GM23248 (cell line): Measurements from ENCODE around the gene STAT4. TPM values are rescaled to one million over a fixed set of nuclear protein-coding genes. Genes with fewer than 3 reads are reported as not detected.

Source experiments
- DNase-seq: peaks from one replicate; pipeline ENCODE4 v3.0.0-alpha.2; 2015
- H2AFZ ChIP-seq: fragments of 200-600 bp; sonication (generic); 2 replicates; pipeline ENCODE4 v1.6.1; 2016; ENCODE audit warnings: antibody characterized with exemption
- H3F3A ChIP-seq: fragments of 200-600 bp; sonication (generic); 2 replicates; pipeline ENCODE4 v1.6.1; 2016; ENCODE audit warnings: mild to moderate bottlenecking, antibody characterized with exemption, mixed run types; ENCODE audit not compliant: insufficient read depth
- H3K27ac ChIP-seq: fragments of 200-600 bp; sonication (generic); 2 replicates; pipeline ENCODE4 v1.5.1; 2016; ENCODE audit warnings: mild to moderate bottlenecking
- H3K27me3 ChIP-seq: fragments of 200-600 bp; sonication (generic); replicated peaks from 2 replicates; pipeline ENCODE4 v1.6.1; 2016; ENCODE audit warnings: mild to moderate bottlenecking; ENCODE audit not compliant: insufficient read depth
- H3K36me3 ChIP-seq: fragments of 200-600 bp; sonication (generic); 2 replicates; pipeline ENCODE4 v1.6.1; 2016; ENCODE audit warnings: low read depth, mild to moderate bottlenecking
- H3K4me1 ChIP-seq: fragments of 200-600 bp; sonication (generic); 2 replicates; pipeline ENCODE4 v1.6.1; 2016; ENCODE audit warnings: mild to moderate bottlenecking; ENCODE audit not compliant: insufficient read depth
- H3K4me2 ChIP-seq: fragments of 200-600 bp; sonication (generic); one replicate; pipeline ENCODE4 v1.6.1; 2016; ENCODE audit warnings: mild to moderate bottlenecking; ENCODE audit not compliant: unreplicated experiment
- H3K4me3 ChIP-seq: fragments of 200-600 bp; sonication (generic); 2 replicates; pipeline ENCODE4 v1.5.1; 2016; ENCODE audit warnings: mild to moderate bottlenecking
- H3K79me2 ChIP-seq: fragments of 200-600 bp; sonication (generic); 2 replicates; pipeline ENCODE4 v1.6.1; 2016; ENCODE audit warnings: mild to moderate bottlenecking; ENCODE audit not compliant: insufficient read depth
- H3K9ac ChIP-seq: fragments of 200-600 bp; sonication (generic); 2 replicates; pipeline ENCODE4 v1.6.1; 2016; ENCODE audit warnings: mild to moderate bottlenecking
- H3K9me2 ChIP-seq: fragments of 200-600 bp; sonication (generic); 2 replicates; pipeline ENCODE4 v1.6.1; 2016; ENCODE audit warnings: mixed run types, mild to moderate bottlenecking, moderate library complexity; ENCODE audit not compliant: insufficient read depth
- H3K9me3 ChIP-seq: fragments of 200-600 bp; sonication (generic); one replicate; pipeline ENCODE4 v1.6.1; 2017; ENCODE audit warnings: low read depth
- H4K20me1 ChIP-seq: fragments of 200-600 bp; sonication (generic); 2 replicates; pipeline ENCODE4 v1.6.0; 2016; ENCODE audit not compliant: insufficient read depth
- EZH2 ChIP-seq: fragments of 200-600 bp; sonication (generic); IDR thresholded peaks from 2 replicates; pipeline ENCODE4 v1.6.1; 2018; ENCODE audit warnings: antibody characterized with exemption, mild to moderate bottlenecking; ENCODE audit not compliant: insufficient read depth, poor library complexity, severe bottlenecking
- EZH2phosphoT487 ChIP-seq: fragments of 200-600 bp; sonication (generic); IDR thresholded peaks from 2 replicates; pipeline ENCODE4 v1.6.1; 2018; ENCODE audit warnings: antibody characterized with exemption, moderate library complexity, mild to moderate bottlenecking, low read depth; ENCODE audit not compliant: insufficient read depth
- WGBS, 2 experiments: methylation state at CpG; one replicate each; pipeline ENCODE4 v1.1.6; 2015 to 2017; ENCODE audit warnings: low lambda C conversion rate in 2 of 2, low coverage in 1 of 2; ENCODE audit errors: missing lambda C conversion rate in 2 of 2; 5-methylcytosine and 5-hydroxymethylcytosine counted together
- in situ Hi-C: fragments of 300-500 bp; cut with MboI; formaldehyde crosslinking; loops from 2 replicates; pipeline ENCODE4 v1.15.0; 2020
- polyA plus RNA-seq: library from polyadenylated mRNA; unstranded; fragments of >200 nt; fragmentation: Nextera tagmentation; extraction: Ambion mirVana; gene quantifications from 2 replicates; pipeline ENCODE4 v1.2.1, GENCODE V29; 2016
- total RNA-seq: library from RNA; depleted of rRNA; stranded (reverse); fragments of >200 nt; shearing (Covaris generic); gene quantifications from 2 replicates; pipeline ENCODE4 v1.2.3, GENCODE V29; 2014

STAT4 gene
- total and polyA plus RNA-seq, 2 experiments from 2014 or later: 1.9 to 3.2 TPM

DNA sequence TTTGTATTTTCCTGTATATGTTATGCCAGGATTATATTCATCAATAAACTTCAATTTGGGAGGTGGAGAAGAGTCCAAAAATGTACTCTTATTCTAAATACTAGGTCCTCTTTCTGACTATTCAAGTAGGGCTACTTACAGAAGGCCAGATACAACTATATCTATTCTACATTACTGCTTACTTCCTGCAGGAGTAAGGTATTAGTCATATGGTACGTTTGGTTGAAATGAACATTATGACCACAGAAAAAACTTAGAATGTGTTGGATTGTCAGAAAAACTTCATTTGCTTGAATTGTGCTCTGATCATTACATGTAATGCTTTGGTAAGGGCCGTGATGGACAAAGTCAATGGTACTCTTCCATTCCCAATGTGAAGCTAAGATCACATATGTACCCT is 35.0 kb downstream of the STAT4 start:
- Histone ChIP-seq H3K4me2 (no peak overlapping the region), H3K9me2 (no peaks in the 10 kb centered on the region), H3F3A (peaks cover 5% of the 10 kb centered on the region; the same call in 1 of the 2 replicates), H4K20me1 (no peaks in the 10 kb centered on the region), H3K79me2 (no peaks in the 10 kb centered on the region), H3K27me3 (no peaks in the 10 kb centered on the region), H3K4me1 (peaks cover 15% of the 10 kb centered on the region; the same call in 1 of the 2 replicates), H2AFZ (no peak overlapping the region), H3K9ac (no peak overlapping the region), H3K36me3 (no peaks in the 10 kb centered on the region), H3K27ac (no peak overlapping the region), H3K9me3 (no peaks in the 10 kb centered on the region), H3K4me3 (no peak overlapping the region)
- no peak for TF ChIP-seq EZH2
- TF ChIP-seq EZH2phosphoT487: no peak
- WGBS, 2 experiments: 53 to 58% methylated on average over 2 of the region's 2 CpGs
- peak; percentile 35 for DNase-seq
- in situ Hi-C loops: no loop called here

DNA sequence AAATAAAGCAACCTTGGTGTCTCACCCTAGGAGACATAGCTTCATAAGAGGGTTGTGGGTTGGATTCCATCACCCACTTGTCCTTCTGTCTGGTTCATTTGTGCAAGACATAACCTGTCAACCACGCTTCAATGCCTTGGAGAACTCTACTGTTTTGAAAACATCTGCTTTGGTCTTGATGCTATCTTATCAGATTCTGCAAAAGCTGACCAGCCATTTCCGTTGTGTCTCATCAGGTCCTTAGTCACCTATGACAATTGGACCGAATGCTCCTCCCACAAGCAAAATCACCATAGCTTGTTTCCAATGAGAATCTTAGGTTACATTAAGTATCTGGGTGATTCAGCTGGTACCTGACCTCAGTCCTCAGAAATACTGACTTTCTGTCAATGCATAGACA is 35.4 kb downstream of the STAT4 start:
- H3K4me1 ChIP-seq: peaks cover 15% of the 10 kb centered on the region; the same call in 1 of the 2 replicates
- no peak overlapping the region for H3K27ac ChIP-seq
- no peak overlapping the region for H2AFZ ChIP-seq
- no peaks in the 10 kb centered on the region for H3K9me3 ChIP-seq
- DNase-seq: peak; percentile 23
- H3K79me2 ChIP-seq: no peaks in the 10 kb centered on the region
- H3K4me3 ChIP-seq: no peak overlapping the region
- TF ChIP-seq EZH2 (no peak), EZH2phosphoT487 (no peak)
- H4K20me1 ChIP-seq: no peaks in the 10 kb centered on the region
- no peaks in the 10 kb centered on the region for H3K36me3 ChIP-seq
- H3K9ac ChIP-seq: no peak overlapping the region
- H3K9me2 ChIP-seq: no peaks in the 10 kb centered on the region
- peaks cover 5% of the 10 kb centered on the region; the same call in 1 of the 2 replicates for H3F3A ChIP-seq
- in situ Hi-C loops: no loop called here
- 92 to 98% methylated on average over 3 of the region's 3 CpGs for WGBS, 2 experiments
- no peak overlapping the region for H3K4me2 ChIP-seq
- H3K27me3 ChIP-seq: no peaks in the 10 kb centered on the region

DNA sequence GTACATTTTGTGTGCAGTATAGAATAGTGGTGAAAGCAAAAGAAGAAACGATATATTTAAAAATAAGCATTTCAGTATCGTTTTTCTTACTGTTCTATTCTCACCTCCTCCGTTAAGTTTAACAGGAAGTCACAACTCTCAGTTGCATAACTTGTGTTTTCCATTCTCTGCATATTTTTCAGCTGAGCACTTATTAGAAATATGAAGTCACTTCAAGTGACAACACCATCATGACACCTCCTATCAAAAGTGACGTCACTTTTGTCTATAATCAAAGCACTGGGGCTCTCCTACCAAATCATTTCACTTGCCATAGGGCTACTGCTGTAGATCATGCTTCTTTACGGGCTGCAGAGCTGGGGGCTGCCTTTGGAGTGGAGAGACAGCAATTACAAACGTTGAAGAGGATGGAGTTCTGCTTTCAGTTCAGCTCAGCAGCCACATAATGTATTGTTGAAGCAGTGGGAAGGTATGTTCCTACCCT is 36.3 kb downstream of the STAT4 start:
- H3F3A ChIP-seq: peaks cover 5% of the 10 kb centered on the region; the same call in 1 of the 2 replicates
- 38 to 44% methylated on average over 6 of the region's 6 CpGs for WGBS, 2 experiments
- H2AFZ ChIP-seq: no peak overlapping the region
- H3K79me2 ChIP-seq: no peaks in the 10 kb centered on the region
- TF ChIP-seq EZH2 (no peak), EZH2phosphoT487 (no peak)
- no peak overlapping the region for H3K27ac ChIP-seq
- DNase-seq: peak; percentile 45
- no peak overlapping the region for H3K4me3 ChIP-seq
- H3K4me1 ChIP-seq: peaks cover 15% of the 10 kb centered on the region; the same call in 1 of the 2 replicates
- H3K9me2 ChIP-seq: no peaks in the 10 kb centered on the region
- in situ Hi-C loops: no loop called here
- no peak overlapping the region for H3K9ac ChIP-seq
- no peaks in the 10 kb centered on the region for H3K27me3 ChIP-seq
- no peaks in the 10 kb centered on the region for H4K20me1 ChIP-seq
- peak overlapping the region; percentile 21 for H3K4me2 ChIP-seq
- H3K9me3 ChIP-seq: no peaks in the 10 kb centered on the region
- no peaks in the 10 kb centered on the region for H3K36me3 ChIP-seq

DNA sequence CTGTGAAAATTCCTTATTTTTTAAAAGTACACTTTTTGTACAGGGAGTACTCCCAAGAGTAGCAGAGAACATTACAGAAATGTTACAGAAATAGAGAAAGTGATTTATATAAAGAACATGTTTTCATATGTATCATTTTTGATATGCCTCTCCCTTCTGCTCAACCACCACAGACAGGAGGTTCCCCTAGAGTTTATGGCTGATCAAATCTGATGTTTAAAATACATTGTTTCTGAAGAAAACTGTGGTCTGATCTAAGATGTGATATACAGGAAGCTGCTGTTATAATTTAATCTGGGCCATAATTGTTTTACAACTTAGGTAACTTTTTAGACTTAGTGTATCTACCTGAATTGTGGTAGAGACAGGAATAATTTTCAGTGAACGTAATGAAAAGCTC is 37.0 kb downstream of the STAT4 start:
- in situ Hi-C loops: no loop called here
- Histone ChIP-seq H3K9ac (no peak overlapping the region), H3K9me3 (no peaks in the 10 kb centered on the region), H3K27ac (no peak overlapping the region), H3F3A (peaks cover 5% of the 10 kb centered on the region; the same call in 1 of the 2 replicates), H3K4me2 (peak overlapping the region; percentile 21), H3K4me1 (peaks cover 15% of the 10 kb centered on the region; the same call in 1 of the 2 replicates), H4K20me1 (no peaks in the 10 kb centered on the region), H3K36me3 (no peaks in the 10 kb centered on the region), H3K27me3 (no peaks in the 10 kb centered on the region), H3K79me2 (no peaks in the 10 kb centered on the region), H3K9me2 (no peaks in the 10 kb centered on the region), H3K4me3 (no peak overlapping the region), H2AFZ (no peak overlapping the region)
- no peak for DNase-seq
- no peak for TF ChIP-seq EZH2phosphoT487
- 92 to 97% methylated on average over 1 of the region's 1 CpG for WGBS, 2 experiments

DNA sequence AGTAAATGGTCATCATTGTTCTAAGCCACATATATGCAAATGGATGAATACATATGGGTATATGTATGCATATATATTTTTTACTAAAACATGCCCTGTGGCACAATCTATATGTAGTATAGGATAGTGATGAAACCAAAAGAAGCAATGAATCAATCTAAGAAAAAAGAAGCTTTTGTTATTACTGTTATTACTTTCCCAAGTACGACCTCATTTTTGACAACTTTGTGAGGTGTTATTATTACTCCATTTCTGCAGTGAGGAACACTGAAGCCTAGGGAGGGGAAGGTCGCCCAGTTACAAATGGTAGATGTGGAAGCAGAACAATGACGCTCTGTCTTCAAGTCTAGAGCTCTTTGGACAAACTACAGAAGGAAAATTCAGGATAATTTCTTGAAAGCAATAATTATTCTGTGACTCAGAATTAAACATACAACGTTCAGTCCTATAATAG is 38.3 kb downstream of the STAT4 start:
- H3K79me2 ChIP-seq: no peaks in the 10 kb centered on the region
- TF ChIP-seq EZH2phosphoT487 (no peak), EZH2 (no peak)
- H3K4me2 ChIP-seq: no peak overlapping the region
- H3K27me3 ChIP-seq: no peaks in the 10 kb centered on the region
- H3K27ac ChIP-seq: no peak overlapping the region
- no peak for DNase-seq
- no peaks in the 10 kb centered on the region for H3K9me2 ChIP-seq
- H3K36me3 ChIP-seq: no peaks in the 10 kb centered on the region
- 90% methylated on average over 4 of the region's 4 CpGs for WGBS, 2 experiments
- H3K9me3 ChIP-seq: no peaks in the 10 kb centered on the region
- no peak overlapping the region for H3K9ac ChIP-seq
- no peak overlapping the region for H3K4me3 ChIP-seq
- peaks cover 5% of the 10 kb centered on the region; the same call in 1 of the 2 replicates for H3F3A ChIP-seq
- no peaks in the 10 kb centered on the region for H4K20me1 ChIP-seq
- no peak overlapping the region for H2AFZ ChIP-seq
- in situ Hi-C loops: no loop called here
- peaks cover 15% of the 10 kb centered on the region; the same call in 1 of the 2 replicates for H3K4me1 ChIP-seq
